ENCODE measurements around the gene ADAM12. TPM values are rescaled to one million over a fixed set of nuclear protein-coding genes. Genes with fewer than 3 reads are reported as not detected.

ADAM12 gene
- total RNA-seq, 1 experiment from 2014 or later, result 16.8 TPM

- no peak for DNase-seq
- H3K27ac ChIP-seq, result peak overlapping the region; percentile 32; the same call in 1 of the 2 replicates
- CTCF ChIA-PET, result interaction anchor here (0.6 kb wide), 1 partner anchor 602 kb away, joined by 3 read pairs; no protein-coding TSS in a partner anchor
- no peaks in the 10 kb centered on the region; the same call in 1 of the 2 replicates for H3K4me1 ChIP-seq (replicated peaks; ENCODE audit: insufficient read depth)
- H3K4me2 ChIP-seq, result no peak overlapping the region
- peaks cover 4% of the 10 kb centered on the region; the same call in 1 of the 2 replicates for H3F3A ChIP-seq (ENCODE audit: insufficient read depth, low read depth)
- no peaks in the 10 kb centered on the region for H3K36me3 ChIP-seq (ENCODE audit: low read depth)
- no peak for TF ChIP-seq CTCF (conservative IDR thresholded peaks at IDR 0.05)
- TF ChIP-seq EZH2 (IDR thresholded peaks at IDR 0.05; ENCODE audit: low read depth), result no peak
- no peak overlapping the region for H3K4me3 ChIP-seq
- no peaks in the 10 kb centered on the region for H4K20me1 ChIP-seq (ENCODE audit: insufficient read depth)
- no peak overlapping the region for H2AFZ ChIP-seq
- H3K27me3 ChIP-seq (ENCODE audit: insufficient read depth, low read depth), result no peaks in the 10 kb centered on the region
- H3K9me3 ChIP-seq (ENCODE audit: insufficient read depth, low read depth), result no peaks in the 10 kb centered on the region
- POLR2A ChIA-PET (ENCODE audit: unreplicated experiment), result no interaction called here
- BruUV-seq (replicated peaks), result no TSS peak
- intact Hi-C loops (cut with micrococcal nuclease; ENCODE audit: unreplicated experiment), result no loop called here
- no peaks in the 10 kb centered on the region for H3K9me2 ChIP-seq (ENCODE audit: insufficient read depth)
- no peaks in the 10 kb centered on the region for H3K79me2 ChIP-seq (ENCODE audit: low read depth)
Observed at GRCh38 chr10:126090443-126090842, 297.8 kb downstream of the ADAM12 start.

- ChIA-PET POLR2A (ENCODE audit: unreplicated experiment) (no interaction called here), CTCF (no interaction called here)
- H3K27ac ChIP-seq, result no peak overlapping the region
- no TSS peak for BruUV-seq (replicated peaks)
- H3K9me3 ChIP-seq (ENCODE audit: insufficient read depth, low read depth), result no peaks in the 10 kb centered on the region
- no peaks in the 10 kb centered on the region for H3K9me2 ChIP-seq (ENCODE audit: insufficient read depth)
- H3K79me2 ChIP-seq (ENCODE audit: low read depth), result no peaks in the 10 kb centered on the region
- DNase-seq, result no peak
- H3K36me3 ChIP-seq (ENCODE audit: low read depth), result no peaks in the 10 kb centered on the region
- no peaks in the 10 kb centered on the region for H3K27me3 ChIP-seq (ENCODE audit: insufficient read depth, low read depth)
- H3K4me3 ChIP-seq, result no peak overlapping the region
- TF ChIP-seq CTCF (conservative IDR thresholded peaks at IDR 0.05), result no peak
- no peak for TF ChIP-seq EZH2 (IDR thresholded peaks at IDR 0.05; ENCODE audit: low read depth)
- peaks cover 4% of the 10 kb centered on the region; the same call in 1 of the 2 replicates for H3F3A ChIP-seq (ENCODE audit: insufficient read depth, low read depth)
- H3K4me1 ChIP-seq (replicated peaks; ENCODE audit: insufficient read depth), result no peaks in the 10 kb centered on the region; the same call in 1 of the 2 replicates
- no peak overlapping the region for H3K4me2 ChIP-seq
- no peak overlapping the region for H2AFZ ChIP-seq
- intact Hi-C loops (cut with micrococcal nuclease; ENCODE audit: unreplicated experiment), result no loop called here
- no peaks in the 10 kb centered on the region for H4K20me1 ChIP-seq (ENCODE audit: insufficient read depth)
Observed at GRCh38 chr10:126087796-126088505, 300.3 kb downstream of the ADAM12 start.

- H3K36me3 ChIP-seq (ENCODE audit: low read depth), result no peaks in the 10 kb centered on the region
- H3K79me2 ChIP-seq (ENCODE audit: low read depth), result no peaks in the 10 kb centered on the region
- DNase-seq, result no peak
- no peaks in the 10 kb centered on the region for H3K27me3 ChIP-seq (ENCODE audit: insufficient read depth, low read depth)
- no peak overlapping the region for H2AFZ ChIP-seq
- ChIA-PET CTCF (no interaction called here), POLR2A (ENCODE audit: unreplicated experiment) (no interaction called here)
- no peak overlapping the region for H3K4me3 ChIP-seq
- BruUV-seq (replicated peaks), result no TSS peak
- peaks cover 4% of the 10 kb centered on the region; the same call in 1 of the 2 replicates for H3F3A ChIP-seq (ENCODE audit: insufficient read depth, low read depth)
- H4K20me1 ChIP-seq (ENCODE audit: insufficient read depth), result no peaks in the 10 kb centered on the region
- TF ChIP-seq CTCF (conservative IDR thresholded peaks at IDR 0.05), result no peak
- TF ChIP-seq EZH2 (IDR thresholded peaks at IDR 0.05; ENCODE audit: low read depth), result no peak
- no peaks in the 10 kb centered on the region for H3K9me2 ChIP-seq (ENCODE audit: insufficient read depth)
- H3K27ac ChIP-seq, result no peak overlapping the region
- H3K9me3 ChIP-seq (ENCODE audit: insufficient read depth, low read depth), result no peaks in the 10 kb centered on the region
- intact Hi-C loops (cut with micrococcal nuclease; ENCODE audit: unreplicated experiment), result no loop called here
- H3K4me2 ChIP-seq, result no peak overlapping the region
- H3K4me1 ChIP-seq (replicated peaks; ENCODE audit: insufficient read depth), result no peaks in the 10 kb centered on the region; the same call in 1 of the 2 replicates
Observed at GRCh38 chr10:126087153-126087680, 301.1 kb downstream of the ADAM12 start.
